BLaER1 (cell line): Measurements from ENCODE around the gene AEN.

Experiments used
- H3K27ac ChIP-seq: shearing (Covaris generic); formaldehyde crosslinking; 2 replicates; pipeline ENCODE4 v1.8.1; 2022
- H3K27me3 ChIP-seq: shearing (Covaris generic); formaldehyde crosslinking; 2 replicates; pipeline ENCODE4 v1.8.1; 2022
- H3K36me3 ChIP-seq: shearing (Covaris generic); formaldehyde crosslinking; 2 replicates; pipeline ENCODE4 v1.8.1; 2022
- H3K4me1 ChIP-seq: shearing (Covaris generic); formaldehyde crosslinking; 2 replicates; pipeline ENCODE4 v1.8.1; 2022
- H3K4me2 ChIP-seq: shearing (Covaris generic); formaldehyde crosslinking; 2 replicates; pipeline ENCODE4 v1.8.1; 2022
- H3K4me3 ChIP-seq: shearing (Covaris generic); formaldehyde crosslinking; 2 replicates; pipeline ENCODE4 v1.8.1; 2022
- H3K9ac ChIP-seq: shearing (Covaris generic); formaldehyde crosslinking; 2 replicates; pipeline ENCODE4 v1.8.1; 2022
- H3K9me3 ChIP-seq: shearing (Covaris generic); formaldehyde crosslinking; 2 replicates; pipeline ENCODE4 v1.8.1; 2022
- H4K20me1 ChIP-seq: shearing (Covaris generic); formaldehyde crosslinking; 2 replicates; pipeline ENCODE4 v1.8.1; 2022
- Cebpa-rat ChIP-seq: shearing (Covaris generic); IDR thresholded peaks from 2 replicates; pipeline ENCODE4 v1.8.1; 2022

The AEN gene

DNA sequence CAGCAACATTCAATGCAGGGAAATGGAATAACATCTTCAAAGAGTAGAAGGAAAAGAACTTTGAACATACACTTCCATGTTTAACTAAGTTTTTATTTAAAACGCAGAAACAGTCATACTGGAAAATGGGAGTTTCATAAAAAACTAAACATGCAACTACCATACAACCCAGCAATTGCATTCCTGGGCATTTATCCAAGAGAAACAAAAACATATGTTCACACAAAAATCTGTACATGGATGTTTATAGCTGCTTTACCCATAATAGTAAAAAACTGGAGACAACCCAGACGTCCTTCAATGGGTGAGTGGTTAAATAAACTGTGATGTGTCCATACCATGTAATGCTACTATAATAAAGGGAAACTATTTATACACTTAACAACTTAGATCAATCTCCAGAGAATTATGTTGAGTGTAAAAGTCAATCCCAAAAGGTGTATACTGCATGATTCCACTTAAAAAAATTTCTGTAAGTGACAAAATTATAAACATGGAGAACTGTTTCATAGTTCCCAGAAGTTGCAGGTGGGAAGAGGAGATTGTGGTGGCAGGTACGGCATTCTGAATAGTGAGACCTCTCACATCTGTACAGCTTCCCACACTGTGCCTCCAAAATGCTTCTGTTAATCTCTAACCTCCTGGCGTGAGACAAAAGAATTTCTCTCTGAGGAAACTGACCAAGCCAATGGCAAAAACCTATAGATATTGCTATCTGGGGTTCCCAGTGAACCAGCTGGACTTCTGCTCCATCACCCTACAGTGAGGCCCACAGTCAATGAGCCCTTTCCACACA is 40.8 kb downstream of the AEN start:
- Histone ChIP-seq H4K20me1 (no peaks in the 10 kb centered on the region), H3K9me3 (no peaks in the 10 kb centered on the region), H3K27me3 (no peaks in the 10 kb centered on the region), H3K9ac (no peak overlapping the region), H3K4me2 (no peak overlapping the region), H3K4me3 (no peak overlapping the region), H3K27ac (no peak overlapping the region), H3K4me1 (no peaks in the 10 kb centered on the region), H3K36me3 (no peaks in the 10 kb centered on the region)
- no peak for TF ChIP-seq Cebpa-rat

DNA sequence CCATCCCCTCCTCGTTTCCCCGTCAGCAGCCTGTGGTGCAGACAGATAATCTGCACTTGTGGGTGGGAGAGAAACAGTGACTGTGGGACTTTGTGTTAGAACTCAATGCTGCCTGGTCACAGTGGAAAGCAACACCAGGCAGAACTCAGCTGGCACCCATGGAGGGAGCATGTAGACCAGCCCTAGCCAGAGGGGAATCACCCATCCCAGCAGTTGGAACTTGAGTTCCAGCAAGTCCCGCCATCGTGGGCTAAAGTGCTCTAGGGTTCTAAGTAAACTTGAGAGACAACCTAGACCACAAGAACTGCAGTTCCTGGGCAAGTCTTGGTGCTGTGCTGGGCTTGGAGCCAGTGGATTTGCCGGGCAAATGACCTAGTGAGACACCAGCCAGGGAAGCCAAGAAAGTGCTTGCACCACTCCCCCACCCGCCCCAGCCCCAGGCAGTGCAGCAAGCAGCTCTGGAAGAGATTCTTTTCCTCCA is 42.0 kb downstream of the AEN start:
- no peaks in the 10 kb centered on the region for H4K20me1 ChIP-seq
- no peak overlapping the region for H3K4me3 ChIP-seq
- no peak overlapping the region for H3K4me2 ChIP-seq
- no peaks in the 10 kb centered on the region for H3K36me3 ChIP-seq
- H3K27ac ChIP-seq: no peak overlapping the region
- H3K9ac ChIP-seq: no peak overlapping the region
- H3K4me1 ChIP-seq: no peaks in the 10 kb centered on the region
- no peaks in the 10 kb centered on the region for H3K27me3 ChIP-seq
- no peak for TF ChIP-seq Cebpa-rat
- H3K9me3 ChIP-seq: no peaks in the 10 kb centered on the region

DNA sequence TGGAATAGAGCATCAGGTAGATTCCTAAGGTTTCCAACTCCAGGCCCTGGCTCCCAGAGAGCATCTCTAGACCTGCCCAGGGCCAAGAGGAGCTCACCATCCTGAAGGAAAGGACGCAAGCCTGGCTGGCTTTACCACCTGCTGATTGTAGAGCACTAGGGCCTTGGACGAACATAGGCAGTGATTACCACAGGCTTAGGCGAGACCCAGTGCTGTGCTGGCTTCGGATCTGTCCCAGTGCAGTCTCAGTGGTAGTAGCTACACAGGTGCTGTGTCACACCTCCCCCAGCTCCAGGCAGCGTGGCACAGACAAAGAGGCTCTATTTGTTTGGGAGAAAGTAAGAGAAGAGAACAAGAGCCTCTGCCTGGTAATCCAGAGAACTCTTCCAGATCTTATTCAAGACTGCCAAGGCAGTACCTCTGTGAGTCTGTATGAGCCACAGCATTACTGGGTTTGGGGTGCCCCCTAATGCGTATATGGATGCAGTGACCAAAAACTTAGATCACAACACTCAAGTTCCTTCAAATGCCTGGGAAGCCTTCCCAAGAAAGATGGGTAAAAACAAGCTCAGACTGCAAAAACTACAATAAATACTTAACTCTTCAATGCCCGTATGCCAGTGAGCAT is 43.1 kb downstream of the AEN start:
- no peak for TF ChIP-seq Cebpa-rat
- Histone ChIP-seq H3K4me3 (no peak overlapping the region), H3K36me3 (no peaks in the 10 kb centered on the region), H3K4me1 (no peaks in the 10 kb centered on the region), H3K9ac (no peak overlapping the region), H3K4me2 (no peak overlapping the region), H3K27ac (no peak overlapping the region), H3K27me3 (no peaks in the 10 kb centered on the region), H3K9me3 (no peaks in the 10 kb centered on the region), H4K20me1 (no peaks in the 10 kb centered on the region)

DNA sequence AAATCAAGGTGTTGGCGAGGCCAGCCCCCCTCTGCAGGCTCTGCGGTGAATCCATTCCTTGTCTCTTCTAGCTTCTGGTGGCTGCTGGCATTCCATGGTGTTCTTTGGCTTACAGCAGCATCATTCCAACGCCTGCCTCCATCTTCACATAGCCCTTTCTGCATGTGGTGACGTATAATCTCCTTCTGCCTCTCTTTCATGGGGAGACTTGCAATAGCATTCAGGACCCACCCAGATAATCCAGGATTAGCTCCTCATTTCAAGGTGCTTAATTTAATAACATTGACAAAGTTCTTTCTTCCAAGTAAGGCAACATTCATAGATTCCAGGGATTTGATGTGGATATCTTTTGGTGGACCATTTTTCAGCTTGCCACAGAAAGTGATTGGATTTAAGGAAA is 53.5 kb downstream of the AEN start:
- Histone ChIP-seq H3K9me3 (no peaks in the 10 kb centered on the region), H3K27ac (no peak overlapping the region), H3K27me3 (no peaks in the 10 kb centered on the region), H3K9ac (no peak overlapping the region), H4K20me1 (no peaks in the 10 kb centered on the region), H3K4me3 (no peak overlapping the region), H3K36me3 (no peaks in the 10 kb centered on the region), H3K4me2 (no peak overlapping the region), H3K4me1 (no peaks in the 10 kb centered on the region)
- no peak for TF ChIP-seq Cebpa-rat

GRCh38 chr15:88678755-88679154 is 57.6 kb downstream of the AEN start:
- Histone ChIP-seq H3K4me2 (no peak overlapping the region), H3K4me3 (no peak overlapping the region), H3K4me1 (no peaks in the 10 kb centered on the region), H3K27me3 (no peaks in the 10 kb centered on the region), H3K9ac (no peak overlapping the region), H3K27ac (no peak overlapping the region), H4K20me1 (no peaks in the 10 kb centered on the region), H3K36me3 (no peaks in the 10 kb centered on the region), H3K9me3 (no peaks in the 10 kb centered on the region)
- no peak for TF ChIP-seq Cebpa-rat

GRCh38 chr15:88680241-88681001 is 59.3 kb downstream of the AEN start:
- Histone ChIP-seq H3K9me3 (no peaks in the 10 kb centered on the region), H3K36me3 (no peaks in the 10 kb centered on the region), H4K20me1 (no peaks in the 10 kb centered on the region), H3K4me3 (no peak overlapping the region), H3K27ac (no peak overlapping the region), H3K27me3 (no peaks in the 10 kb centered on the region), H3K4me2 (no peak overlapping the region), H3K4me1 (no peaks in the 10 kb centered on the region), H3K9ac (no peak overlapping the region)
- TF ChIP-seq Cebpa-rat: no peak

GRCh38 chr15:88681610-88682221 is 60.6 kb downstream of the AEN start:
- H3K4me1 ChIP-seq: no peaks in the 10 kb centered on the region
- H4K20me1 ChIP-seq: no peaks in the 10 kb centered on the region
- H3K27me3 ChIP-seq: no peaks in the 10 kb centered on the region
- H3K9me3 ChIP-seq: no peaks in the 10 kb centered on the region
- H3K36me3 ChIP-seq: no peaks in the 10 kb centered on the region
- no peak overlapping the region for H3K27ac ChIP-seq
- no peak for TF ChIP-seq Cebpa-rat
- no peak overlapping the region for H3K4me2 ChIP-seq
- no peak overlapping the region for H3K4me3 ChIP-seq
- no peak overlapping the region for H3K9ac ChIP-seq
